Neuronal stem cell (in vitro differentiated cells): Measurements from ENCODE around the gene PEAR1.

ENCODE experiments used
- DNase-seq: peaks from one replicate; pipeline ENCODE4 v3.0.0-alpha.2; 2013; ENCODE audit warnings: low spot score
- H2AFZ ChIP-seq: one replicate; pipeline ENCODE4 v1.6.1; 2013; ENCODE audit warnings: mild to moderate bottlenecking, low read length, inconsistent platforms
- H2AK5ac ChIP-seq: 2 replicates; pipeline ENCODE4 v1.6.1; 2013; ENCODE audit warnings: low read depth, mild to moderate bottlenecking, inconsistent platforms, low read length, moderate library complexity, mixed read lengths
- H2BK120ac ChIP-seq: 2 replicates; pipeline ENCODE4 v1.6.1; 2013; ENCODE audit warnings: low read depth, mild to moderate bottlenecking, inconsistent platforms, low read length, moderate library complexity, mixed read lengths
- H2BK12ac ChIP-seq: one replicate; pipeline ENCODE4 v1.6.1; 2013; ENCODE audit warnings: low read length, inconsistent platforms
- H2BK15ac ChIP-seq: 2 replicates; pipeline ENCODE4 v1.6.1; 2013; ENCODE audit warnings: mild to moderate bottlenecking, low read length, inconsistent platforms, mixed read lengths
- H2BK5ac ChIP-seq: one replicate; pipeline ENCODE4 v1.6.1; 2013; ENCODE audit warnings: inconsistent platforms, mild to moderate bottlenecking, low read length, moderate library complexity
- H3K14ac ChIP-seq: one replicate; pipeline ENCODE4 v1.6.1; 2013; ENCODE audit warnings: low read length, inconsistent platforms
- H3K18ac ChIP-seq: 2 replicates; pipeline ENCODE4 v1.6.1; 2013; ENCODE audit warnings: low read length, inconsistent platforms
- H3K23ac ChIP-seq: 2 replicates; pipeline ENCODE4 v1.6.1; 2013; ENCODE audit warnings: low read depth, mild to moderate bottlenecking, mixed read lengths, low read length, inconsistent platforms; ENCODE audit not compliant: poor library complexity
- H3K27ac ChIP-seq: replicated peaks from 3 replicates; pipeline ENCODE4 v1.5.1; 2013; ENCODE audit warnings: low read length, inconsistent platforms
- H3K27me3 ChIP-seq, 3 experiments: 2 replicates each; pipeline ENCODE4 v1.6.1; 2013; ENCODE audit warnings: low read length in 3 of 3, mild to moderate bottlenecking in 2 of 3, inconsistent platforms in 1 of 3, low read depth in 1 of 3, mixed read lengths in 1 of 3, moderate library complexity in 1 of 3; ENCODE audit not compliant: control insufficient read depth in 3 of 3, insufficient read depth in 3 of 3
- H3K36me3 ChIP-seq, 2 donors: replicated peaks in 1 of 2; 2 replicates each; pipeline ENCODE4 v1.6.1; 2013; ENCODE audit warnings: low read length in 2 of 2; ENCODE audit not compliant: control insufficient read depth in 2 of 2, insufficient read depth in 2 of 2
- H3K4ac ChIP-seq: 2 replicates; pipeline ENCODE4 v1.6.1; 2013; ENCODE audit warnings: inconsistent platforms, mild to moderate bottlenecking, low read length, moderate library complexity
- H3K4me1 ChIP-seq, 2 donors: 1 replicate in 1 of 2; 2 replicates in 1 of 2; pipeline ENCODE4 v1.6.1; 2013; ENCODE audit warnings: low read length in 2 of 2, low read depth in 1 of 2; ENCODE audit not compliant: control insufficient read depth in 2 of 2, insufficient read depth in 1 of 2
- H3K4me2 ChIP-seq: one replicate; pipeline ENCODE4 v1.6.1; 2013; ENCODE audit warnings: mild to moderate bottlenecking, low read length, inconsistent platforms; ENCODE audit not compliant: insufficient read depth, poor library complexity, severe bottlenecking
- H3K4me3 ChIP-seq, 2 donors: 2 replicates each; pipeline ENCODE4 v1.5.1; 2013; ENCODE audit warnings: low read length in 2 of 2, mild to moderate bottlenecking in 2 of 2, inconsistent platforms in 1 of 2, moderate library complexity in 1 of 2
- H3K79me1 ChIP-seq: one replicate; pipeline ENCODE4 v1.6.1; 2013; ENCODE audit warnings: low read depth, mild to moderate bottlenecking, inconsistent platforms, low read length, moderate library complexity
- H3K9ac ChIP-seq: one replicate; pipeline ENCODE4 v1.6.1; 2013; ENCODE audit warnings: mild to moderate bottlenecking, low read depth, low read length, inconsistent platforms; ENCODE audit not compliant: poor library complexity
- H3K9me3 ChIP-seq, 2 donors: replicated peaks in 1 of 2; 2 replicates each; pipeline versions ENCODE3 to v1.6.1; 2013; ENCODE audit warnings: low read length in 2 of 2, mild to moderate bottlenecking in 2 of 2, inconsistent platforms in 1 of 2, low read depth in 1 of 2, mixed read lengths in 1 of 2, moderate library complexity in 1 of 2; ENCODE audit not compliant: control insufficient read depth in 2 of 2, insufficient read depth in 1 of 2
- H4K8ac ChIP-seq: one replicate; pipeline ENCODE4 v1.6.1; 2013; ENCODE audit warnings: low read depth, mild to moderate bottlenecking, inconsistent platforms, low read length, moderate library complexity
- H4K91ac ChIP-seq: one replicate; pipeline ENCODE4 v1.6.1; 2013; ENCODE audit warnings: low read length, low read depth, mild to moderate bottlenecking, inconsistent platforms; ENCODE audit not compliant: poor library complexity
- WGBS, 2 donors: extraction: QIAGEN DNeasy Blood & Tissue Kit; methylation state at CpG; one replicate each; pipeline ENCODE4 v1.1.7; 2013; ENCODE audit warnings: missing lambda C conversion rate in 2 of 2, mixed read lengths in 1 of 2; ENCODE audit not compliant: insufficient read length in 2 of 2, insufficient replicate concordance in 1 of 2; ENCODE audit errors: extremely low coverage in 2 of 2; 5-methylcytosine and 5-hydroxymethylcytosine counted together

The PEAR1 gene

GRCh38 chr1:156947818-156948525, 54.5 kb downstream of the PEAR1 start:
- no peaks in the 10 kb centered on the region for H3K27me3 ChIP-seq
- H3K18ac ChIP-seq: no peak overlapping the region
- no peak overlapping the region for H2BK120ac ChIP-seq
- H3K27ac ChIP-seq: no peak overlapping the region
- H3K4me2 ChIP-seq: no peak overlapping the region
- H3K4me3 ChIP-seq: no peak overlapping the region
- H2AFZ ChIP-seq: no peak overlapping the region
- H3K4me1 ChIP-seq: no peaks in the 10 kb centered on the region
- H4K8ac ChIP-seq: no peak overlapping the region
- peak overlapping the region; percentile 21 for H3K14ac ChIP-seq
- no peak overlapping the region for H3K4ac ChIP-seq
- no peak overlapping the region for H2BK5ac ChIP-seq
- no peak overlapping the region for H2BK15ac ChIP-seq
- WGBS, 2 donors: no CpG with 5 or more reads among the region's 17 CpGs
- H2AK5ac ChIP-seq: no peak overlapping the region
- DNase-seq: no peak
- H3K9me3 ChIP-seq: no peaks in the 10 kb centered on the region
- H3K36me3 ChIP-seq: peaks cover 50 to 99% of the 10 kb centered on the region in 2 donors
- H3K79me1 ChIP-seq: no peaks in the 10 kb centered on the region
- H3K9ac ChIP-seq: no peak overlapping the region
- H3K23ac ChIP-seq: no peak overlapping the region
- H4K91ac ChIP-seq: no peak overlapping the region
- H2BK12ac ChIP-seq: no peak overlapping the region

DNA sequence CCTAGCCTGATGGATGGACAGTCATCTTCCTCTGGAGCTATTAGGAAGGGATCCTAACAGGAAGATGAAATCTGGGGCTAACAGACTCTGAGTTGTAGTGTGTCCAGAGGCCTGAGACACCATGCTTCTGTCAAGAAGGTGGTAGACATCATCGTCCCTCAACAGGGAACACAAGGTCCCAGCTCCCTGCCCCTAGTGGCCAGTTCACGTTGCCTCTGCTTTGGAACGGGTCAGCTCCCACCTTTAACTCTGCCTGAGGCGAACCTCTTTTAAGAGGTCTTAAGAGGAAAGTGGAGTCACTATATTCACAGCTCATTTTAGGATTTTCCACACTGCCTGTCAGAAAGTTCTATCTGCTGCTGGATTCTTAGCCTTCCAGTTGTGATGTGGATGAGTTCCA, 55.2 kb downstream of the PEAR1 start:
- no peak overlapping the region for H2AK5ac ChIP-seq
- no peaks in the 10 kb centered on the region for H3K9me3 ChIP-seq
- H4K91ac ChIP-seq: no peak overlapping the region
- H2BK12ac ChIP-seq: no peak overlapping the region
- no peaks in the 10 kb centered on the region for H3K4me1 ChIP-seq
- no peak overlapping the region for H2BK5ac ChIP-seq
- WGBS, 2 donors: no CpG with 5 or more reads among the region's 4 CpGs
- H3K27ac ChIP-seq: no peak overlapping the region
- no peaks in the 10 kb centered on the region for H3K79me1 ChIP-seq
- peaks cover 45 to 100% of the 10 kb centered on the region in 2 donors for H3K36me3 ChIP-seq
- no peak for DNase-seq
- no peak overlapping the region for H3K14ac ChIP-seq
- no peak overlapping the region for H4K8ac ChIP-seq
- no peak overlapping the region for H2AFZ ChIP-seq
- H3K18ac ChIP-seq: no peak overlapping the region
- no peak overlapping the region for H3K4ac ChIP-seq
- no peak overlapping the region for H2BK120ac ChIP-seq
- no peaks in the 10 kb centered on the region for H3K27me3 ChIP-seq
- H3K4me3 ChIP-seq: no peak overlapping the region
- no peak overlapping the region for H2BK15ac ChIP-seq
- no peak overlapping the region for H3K23ac ChIP-seq
- H3K4me2 ChIP-seq: no peak overlapping the region
- H3K9ac ChIP-seq: no peak overlapping the region

DNA sequence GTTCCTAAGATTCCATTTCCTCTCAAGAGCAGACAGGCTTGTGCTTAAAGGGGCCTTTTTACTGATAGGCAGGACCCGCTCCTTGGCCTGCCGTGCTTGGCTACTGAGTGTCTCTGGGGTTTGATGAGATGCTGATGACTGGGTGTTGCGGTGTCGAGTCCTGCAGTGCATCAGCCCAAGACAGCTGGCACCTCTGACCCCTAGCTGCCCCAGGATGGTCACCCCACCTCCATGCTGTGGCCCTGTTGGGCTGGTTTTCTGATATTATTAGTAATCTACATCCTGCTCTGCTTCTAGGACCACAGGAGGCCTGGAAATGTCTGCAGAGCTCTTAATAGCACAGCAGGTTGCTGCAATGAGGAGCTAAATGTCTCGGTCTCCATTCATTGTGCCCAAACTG, 55.6 kb downstream of the PEAR1 start:
- Histone ChIP-seq H3K4me1 (no peaks in the 10 kb centered on the region), H3K23ac (no peak overlapping the region), H3K36me3 (peaks cover 41 to 98% of the 10 kb centered on the region in 2 donors), H2AK5ac (no peak overlapping the region), H2BK5ac (no peak overlapping the region), H3K79me1 (no peaks in the 10 kb centered on the region), H3K9me3 (no peaks in the 10 kb centered on the region), H2BK15ac (no peak overlapping the region), H3K18ac (no peak overlapping the region), H3K4me2 (no peak overlapping the region), H3K4ac (no peak overlapping the region), H4K91ac (no peak overlapping the region), H2BK12ac (no peak overlapping the region), H3K14ac (no peak overlapping the region), H3K4me3 (no peak overlapping the region), H3K27ac (no peak overlapping the region), H3K9ac (no peak overlapping the region), H4K8ac (no peak overlapping the region), H3K27me3 (no peaks in the 10 kb centered on the region), H2AFZ (no peak overlapping the region), H2BK120ac (no peak overlapping the region)
- DNase-seq: no peak
- no CpG with 5 or more reads among the region's 5 CpGs for WGBS, 2 donors

GRCh38 chr1:156951371-156951770, 57.9 kb downstream of the PEAR1 start:
- DNase-seq: no peak
- Histone ChIP-seq H3K4ac (no peak overlapping the region), H3K9ac (no peak overlapping the region), H3K79me1 (no peaks in the 10 kb centered on the region), H3K27me3 (no peaks in the 10 kb centered on the region), H4K91ac (no peak overlapping the region), H4K8ac (no peak overlapping the region), H2AK5ac (no peak overlapping the region), H3K36me3 (peaks cover 28 to 96% of the 10 kb centered on the region in 2 donors), H3K4me3 (no peak overlapping the region), H2BK15ac (no peak overlapping the region), H2BK5ac (no peak overlapping the region), H2BK12ac (no peak overlapping the region), H3K18ac (no peak overlapping the region), H2AFZ (no peak overlapping the region), H3K9me3 (no peaks in the 10 kb centered on the region), H3K27ac (no peak overlapping the region), H3K4me1 (no peaks in the 10 kb centered on the region), H3K14ac (no peak overlapping the region), H3K4me2 (no peak overlapping the region), H3K23ac (no peak overlapping the region), H2BK120ac (no peak overlapping the region)
- no CpG with 5 or more reads among the region's 5 CpGs for WGBS, 2 donors
